GM04504 (cell line): ENCODE measurements around the gene ANKRD13C.
A peak's percentile ranks its signal among the peaks of the same experiment; 100 is the strongest.
"Not testable (repeated sequence)": the region's sequence is repeated elsewhere in the genome, so short reads cannot be mapped to it uniquely, and the experiment has no call there.

Experiments
- DNase-seq: peaks from one replicate; pipeline ENCODE4 v3.0.0-alpha.2; 2012; ENCODE audit warnings: low read depth

Gene ANKRD13C, protein sequence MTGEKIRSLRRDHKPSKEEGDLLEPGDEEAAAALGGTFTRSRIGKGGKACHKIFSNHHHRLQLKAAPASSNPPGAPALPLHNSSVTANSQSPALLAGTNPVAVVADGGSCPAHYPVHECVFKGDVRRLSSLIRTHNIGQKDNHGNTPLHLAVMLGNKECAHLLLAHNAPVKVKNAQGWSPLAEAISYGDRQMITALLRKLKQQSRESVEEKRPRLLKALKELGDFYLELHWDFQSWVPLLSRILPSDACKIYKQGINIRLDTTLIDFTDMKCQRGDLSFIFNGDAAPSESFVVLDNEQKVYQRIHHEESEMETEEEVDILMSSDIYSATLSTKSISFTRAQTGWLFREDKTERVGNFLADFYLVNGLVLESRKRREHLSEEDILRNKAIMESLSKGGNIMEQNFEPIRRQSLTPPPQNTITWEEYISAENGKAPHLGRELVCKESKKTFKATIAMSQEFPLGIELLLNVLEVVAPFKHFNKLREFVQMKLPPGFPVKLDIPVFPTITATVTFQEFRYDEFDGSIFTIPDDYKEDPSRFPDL

GRCh38 chr1:70354332-70355110, at the start of gene ANKRD13C:
Gene ANKRD13C, minus strand, starts transcription at chr1:70354722. Its CDS starts 314 bp downstream, at chr1:70354408.
- peak; percentile 95 for DNase-seq

- DNase-seq = no peak
These were observed 49.2 kb upstream of the ANKRD13C start for GRCh38 chr1:70403759-70404158.

DNA sequence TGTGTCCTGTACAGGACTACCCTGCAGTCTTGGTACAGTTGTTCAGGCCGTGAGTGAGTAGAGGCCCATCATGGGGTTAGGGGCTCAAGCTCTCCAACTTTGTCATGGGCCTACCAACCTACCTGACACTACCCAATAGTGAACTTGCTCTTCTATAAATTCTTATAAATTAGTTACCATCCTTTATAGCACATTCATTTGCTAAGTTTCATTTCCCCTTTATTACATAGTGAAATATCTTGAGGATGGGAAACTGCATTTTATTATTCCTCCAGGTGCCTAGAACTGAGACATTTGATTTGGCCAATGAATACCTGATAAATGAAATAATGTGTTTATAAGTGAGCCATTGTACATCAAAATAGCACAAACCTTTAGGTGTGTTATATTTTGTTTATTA, 47.5 kb upstream of the ANKRD13C start:
- no peak for DNase-seq

GRCh38 chr1:70400335-70400734, 45.8 kb upstream of the ANKRD13C start:
- DNase-seq = no peak

GRCh38 chr1:70397013-70397412, 42.5 kb upstream of the ANKRD13C start:
- no peak for DNase-seq

- no peak for DNase-seq
These were observed 42.1 kb upstream of the ANKRD13C start for GRCh38 chr1:70396607-70397006.

GRCh38 chr1:70392626-70393025, 38.1 kb upstream of the ANKRD13C start:
- no peak for DNase-seq

- no peak for DNase-seq
These were observed 33.0 kb upstream of the ANKRD13C start for GRCh38 chr1:70387507-70387906.

DNA sequence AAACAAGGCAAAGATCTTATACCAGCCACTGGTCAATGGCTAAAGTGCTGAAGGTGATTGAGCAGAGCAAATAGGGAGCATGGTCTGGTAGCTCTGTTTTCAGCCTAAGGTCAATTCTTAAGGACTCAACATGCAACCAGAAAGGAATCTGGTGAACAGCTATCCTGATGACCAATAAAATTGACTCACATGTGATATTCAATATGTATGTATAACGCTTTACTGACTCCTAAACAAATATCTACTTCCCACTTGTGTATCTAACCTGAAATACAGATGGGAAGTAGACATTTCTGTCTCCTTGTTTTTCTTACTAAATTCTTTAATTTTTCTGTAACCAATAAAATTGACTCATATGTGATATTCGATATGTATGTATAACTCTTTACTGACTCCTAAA, 31.6 kb upstream of the ANKRD13C start:
- DNase-seq = no peak

DNA sequence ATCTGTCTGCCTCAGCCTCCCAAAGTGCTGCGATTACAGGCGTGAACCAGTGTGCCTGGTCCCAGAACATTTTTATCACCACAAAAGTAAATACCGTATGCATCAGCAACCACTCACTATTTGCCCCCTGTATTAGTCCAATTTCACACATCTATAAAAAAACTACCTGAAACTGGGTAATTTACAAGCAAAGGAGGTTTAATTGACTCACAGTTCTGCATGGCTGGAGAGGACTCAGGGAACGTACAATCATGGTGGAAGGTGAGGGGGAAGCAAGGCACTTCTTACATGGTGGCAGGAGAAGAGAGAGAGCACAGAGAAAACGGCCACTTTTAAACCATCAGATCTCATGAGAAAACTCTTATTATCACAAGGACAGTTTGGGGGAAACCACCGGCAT, 31.0 kb upstream of the ANKRD13C start:
- DNase-seq = no peak

DNA sequence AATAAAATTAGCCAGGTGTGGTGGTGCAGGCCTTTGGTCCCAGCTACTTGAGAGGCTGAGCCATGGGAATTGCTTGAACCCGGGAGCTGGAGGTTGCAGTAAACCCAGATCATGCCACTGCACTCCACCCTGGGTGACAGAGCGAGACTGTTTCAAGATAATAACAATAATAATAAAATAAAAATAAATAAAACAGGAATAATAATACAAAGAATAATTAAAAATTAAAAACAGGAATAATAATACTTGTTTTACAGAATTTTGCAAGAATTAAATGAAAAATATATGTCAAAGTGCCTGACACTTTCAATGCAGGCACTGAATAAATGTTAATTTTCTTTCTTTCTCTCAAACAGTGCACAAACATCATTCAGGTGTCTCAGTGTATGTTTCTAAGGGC, 30.0 kb upstream of the ANKRD13C start:
- no peak for DNase-seq

GRCh38 chr1:70383483-70383882, 29.0 kb upstream of the ANKRD13C start:
- DNase-seq = no peak

- DNase-seq = no peak
These were observed 28.2 kb upstream of the ANKRD13C start for GRCh38 chr1:70382682-70383081.

GRCh38 chr1:70376196-70376595, 21.7 kb upstream of the ANKRD13C start:
- no peak for DNase-seq

- DNase-seq = not testable (repeated sequence)
These were observed 19.1 kb upstream of the ANKRD13C start for GRCh38 chr1:70373580-70373979.

- DNase-seq = no peak
These were observed 17.9 kb upstream of the ANKRD13C start for GRCh38 chr1:70372426-70372825.

DNA sequence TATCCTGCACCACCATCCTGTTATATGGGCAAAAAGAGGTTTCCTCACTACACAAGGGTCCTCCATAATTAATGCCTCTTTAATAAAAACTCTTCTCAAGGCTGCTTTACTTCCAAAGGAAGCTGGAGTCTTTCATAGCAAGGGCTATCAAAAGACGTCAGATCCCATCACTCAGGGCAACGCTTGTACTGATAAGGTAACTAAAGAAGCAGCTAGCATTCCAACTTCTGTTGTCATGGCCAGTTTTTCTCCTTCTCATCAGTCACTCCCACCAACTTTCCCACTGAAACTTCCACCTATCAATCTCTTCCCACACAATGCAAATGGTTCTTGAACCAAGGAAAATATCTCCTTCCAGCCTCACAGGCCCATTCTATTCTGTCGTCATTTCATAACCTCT, 17.1 kb upstream of the ANKRD13C start:
- DNase-seq = not testable (repeated sequence)

DNA sequence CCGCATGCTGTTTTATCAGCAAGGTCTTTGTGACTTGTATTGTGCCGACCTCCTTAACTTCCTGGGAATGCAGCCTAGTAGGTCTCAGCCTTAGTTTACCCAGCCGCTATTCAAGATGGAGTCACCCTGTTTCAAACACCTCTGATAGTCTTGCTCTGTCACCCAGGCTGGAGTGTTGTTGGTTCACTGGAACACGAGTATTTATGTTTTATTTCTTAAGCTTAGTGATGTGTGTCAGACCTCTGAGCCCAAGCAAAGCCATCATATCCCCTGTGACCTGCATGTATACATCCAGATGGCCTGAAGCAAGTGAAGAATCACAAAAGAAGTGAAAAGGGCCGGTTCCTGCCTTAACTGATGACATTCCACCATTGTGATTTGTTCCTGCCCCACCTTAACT, 12.9 kb upstream of the ANKRD13C start:
- not testable (repeated sequence) for DNase-seq

DNA sequence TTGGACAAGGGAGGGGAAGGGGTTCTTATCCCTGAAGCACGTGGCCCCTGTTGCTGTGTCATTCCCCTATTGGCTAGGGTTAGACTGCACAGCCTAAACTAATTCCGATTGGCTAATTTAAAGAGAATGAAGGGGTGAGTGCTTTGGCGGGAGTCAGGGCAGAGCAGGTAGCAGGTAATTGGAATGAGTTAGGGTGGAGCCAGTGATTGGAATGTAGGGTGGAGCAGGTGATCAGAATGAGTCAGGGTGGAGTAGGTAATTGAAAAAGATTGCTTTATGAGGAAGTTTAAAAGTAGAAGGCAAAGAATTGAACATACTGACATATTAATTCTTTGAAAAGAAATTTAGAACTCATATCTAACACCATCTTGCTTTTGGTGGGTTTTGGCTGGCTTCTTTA, 12.5 kb upstream of the ANKRD13C start:
- not testable (repeated sequence) for DNase-seq

- DNase-seq = not testable (repeated sequence)
These were observed 12.0 kb upstream of the ANKRD13C start for GRCh38 chr1:70366425-70366952.

DNA sequence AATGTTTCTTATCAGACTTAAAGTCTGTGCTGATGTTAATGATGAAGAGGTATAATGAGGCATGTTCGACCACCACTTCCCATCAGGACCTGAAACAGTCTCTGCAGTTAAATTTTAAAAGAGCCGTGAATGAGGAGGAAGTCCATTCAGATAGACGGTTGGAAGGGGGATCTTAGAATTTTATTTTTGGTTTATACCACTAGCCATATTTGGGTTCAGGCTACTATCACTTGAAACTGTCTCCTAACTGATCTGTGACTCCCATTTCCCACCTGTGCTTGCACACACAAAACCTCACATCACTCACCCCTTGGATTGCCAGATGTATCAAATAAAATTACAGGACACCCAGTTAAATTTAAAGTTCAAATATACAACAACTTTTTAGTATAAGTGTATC, 9.9 kb upstream of the ANKRD13C start:
- no peak for DNase-seq

DNA sequence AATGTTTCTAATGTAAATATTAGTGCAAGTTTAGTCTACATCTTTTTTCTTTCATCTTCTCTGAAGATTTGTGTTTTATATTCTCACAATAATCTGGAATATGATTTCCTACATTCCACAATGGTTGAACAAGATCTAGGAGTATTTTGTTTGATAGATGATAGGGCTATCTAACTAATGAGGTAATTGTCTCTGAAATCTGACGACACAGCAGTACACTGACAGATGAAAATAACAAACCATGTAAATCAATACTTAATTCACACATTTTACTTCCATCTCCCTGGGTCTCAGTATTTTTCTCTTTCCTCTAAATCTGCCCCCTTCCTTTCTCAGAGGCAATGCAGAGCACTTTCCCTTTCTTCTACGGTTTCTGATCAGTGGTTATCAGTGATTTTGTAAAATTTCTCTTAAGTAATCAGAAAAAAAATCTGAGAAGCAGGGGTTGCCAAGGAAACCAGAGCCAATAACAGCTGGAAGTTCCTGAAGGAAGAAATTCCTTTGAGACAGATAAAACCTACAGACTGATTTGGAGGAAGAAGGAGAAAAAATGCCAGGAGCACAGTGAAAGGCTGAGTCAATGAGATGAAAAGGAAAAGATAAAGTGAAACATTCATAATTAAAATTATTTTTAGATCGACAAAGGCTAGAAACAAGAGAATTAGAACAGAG, 7.3 kb upstream of the ANKRD13C start:
- DNase-seq = peak; percentile 11
